ENCODE measurements around the gene ANKK1. TPM values are rescaled to one million over a fixed set of nuclear protein-coding genes. Genes with fewer than 3 reads are reported as not detected.

Gene ANKK1
- not detected for total RNA-seq

- ChIA-PET CTCF (no interaction called here), POLR2A (no interaction called here)
- no peak within 1 kb of the TSS for H3K4me3 Mint-ChIP-seq
- H3K9me3 Mint-ChIP-seq (ENCODE audit: insufficient read depth): no peaks in the 10 kb centered on the region
- DNase-seq: no peak
- H3K36me3 Mint-ChIP-seq (ENCODE audit: low read depth): no peaks in the 10 kb centered on the region
- no peaks in the 10 kb centered on the region for H3K4me1 Mint-ChIP-seq (ENCODE audit: low read depth)
- no peak for ATAC-seq
- peaks cover 4% of the 10 kb centered on the region for H3K27me3 Mint-ChIP-seq (ENCODE audit: low read depth)
- no peak within 1 kb of the TSS for H3K27ac Mint-ChIP-seq
Measured at GRCh38 chr11:113387605-113388211, at the start of gene ANKK1. ANKK1 (plus strand) TSS chr11:113387779; CDS start chr11:113387885, 106 bp downstream.

- ATAC-seq (no peak), DNase-seq (no peak)
- Mint-ChIP-seq H3K27me3 (ENCODE audit: low read depth) (no peaks in the 10 kb centered on the region), H3K27ac (no peak overlapping the region), H3K4me1 (ENCODE audit: low read depth) (no peaks in the 10 kb centered on the region), H3K36me3 (ENCODE audit: low read depth) (no peaks in the 10 kb centered on the region), H3K9me3 (ENCODE audit: insufficient read depth) (no peaks in the 10 kb centered on the region), H3K4me3 (no peak overlapping the region)
- POLR2A ChIA-PET: no interaction called here
- CTCF ChIA-PET: no interaction called here
Measured at GRCh38 chr11:113338730-113339129, 48.8 kb upstream of the ANKK1 start.

GRCh38 chr11:113339929-113340589 is 47.5 kb upstream of the ANKK1 start:
- CTCF ChIA-PET: no interaction called here

DNA sequence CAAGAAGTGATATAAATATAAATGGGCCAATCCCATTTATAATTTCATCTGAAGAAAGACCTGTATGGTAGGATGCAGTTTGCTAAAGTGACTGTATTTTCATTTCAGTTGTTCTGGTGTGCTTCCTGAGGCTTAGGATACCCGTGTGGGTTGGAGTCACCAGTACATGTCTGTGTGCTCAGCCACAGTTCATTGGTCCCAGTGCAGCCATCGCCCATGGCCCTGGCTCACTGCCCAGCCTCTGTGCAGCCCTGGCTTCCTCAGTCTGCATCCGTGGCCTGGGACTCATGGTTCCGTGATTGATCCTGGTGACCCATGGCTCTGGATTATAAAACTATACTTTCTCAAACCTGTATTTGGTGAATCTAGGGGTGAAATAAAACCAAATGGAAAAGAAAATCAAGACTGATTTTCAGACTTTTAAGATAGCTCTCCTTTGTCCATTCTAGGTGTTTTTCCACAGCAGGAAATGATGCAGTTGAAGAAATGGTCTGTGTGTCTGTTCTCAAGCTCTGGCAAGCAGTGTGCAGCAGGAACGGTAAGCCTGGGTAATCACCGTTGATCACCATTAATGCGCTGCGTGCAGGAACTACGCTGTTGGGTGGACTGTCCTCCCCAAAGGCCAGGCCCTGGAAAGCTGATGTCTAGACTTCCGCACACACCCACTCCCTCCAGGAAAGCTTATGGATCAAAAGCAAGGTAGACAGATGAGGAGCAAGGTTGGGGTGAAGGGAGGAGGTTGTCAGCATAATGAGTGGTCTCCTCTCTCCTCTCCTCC is 46.0 kb upstream of the ANKK1 start:
- H3K27ac Mint-ChIP-seq: no peak overlapping the region
- H3K4me3 Mint-ChIP-seq: no peak overlapping the region
- ATAC-seq (no peak), DNase-seq (no peak)
- no peaks in the 10 kb centered on the region for H3K36me3 Mint-ChIP-seq (ENCODE audit: low read depth)
- CTCF ChIA-PET: no interaction called here
- no peaks in the 10 kb centered on the region for H3K4me1 Mint-ChIP-seq (ENCODE audit: low read depth)
- no peaks in the 10 kb centered on the region for H3K27me3 Mint-ChIP-seq (ENCODE audit: low read depth)
- no peaks in the 10 kb centered on the region for H3K9me3 Mint-ChIP-seq (ENCODE audit: insufficient read depth)
- POLR2A ChIA-PET: no interaction called here

More at GRCh38 chr11:113339929-113340589, 47.5 kb upstream of the ANKK1 start:
- no peaks in the 10 kb centered on the region for H3K27me3 Mint-ChIP-seq (ENCODE audit: low read depth)
- no peaks in the 10 kb centered on the region for H3K9me3 Mint-ChIP-seq (ENCODE audit: insufficient read depth)
- no peak overlapping the region for H3K27ac Mint-ChIP-seq
- no peak overlapping the region for H3K4me3 Mint-ChIP-seq
- POLR2A ChIA-PET: no interaction called here
- DNase-seq (no peak), ATAC-seq (no peak)
- H3K36me3 Mint-ChIP-seq (ENCODE audit: low read depth): no peaks in the 10 kb centered on the region
- H3K4me1 Mint-ChIP-seq (ENCODE audit: low read depth): no peaks in the 10 kb centered on the region

- Mint-ChIP-seq H3K4me3 (no peak overlapping the region), H3K9me3 (ENCODE audit: insufficient read depth) (no peaks in the 10 kb centered on the region), H3K36me3 (ENCODE audit: low read depth) (no peaks in the 10 kb centered on the region), H3K27ac (no peak overlapping the region), H3K4me1 (ENCODE audit: low read depth) (no peaks in the 10 kb centered on the region), H3K27me3 (ENCODE audit: low read depth) (no peaks in the 10 kb centered on the region)
- ChIA-PET POLR2A (no interaction called here), CTCF (no interaction called here)
- ATAC-seq (no peak), DNase-seq (no peak)
Measured at GRCh38 chr11:113345978-113346377, 41.6 kb upstream of the ANKK1 start.

- ChIA-PET CTCF (no interaction called here), POLR2A (no interaction called here)
- Mint-ChIP-seq H3K4me1 (ENCODE audit: low read depth) (no peaks in the 10 kb centered on the region), H3K4me3 (no peak overlapping the region), H3K36me3 (ENCODE audit: low read depth) (no peaks in the 10 kb centered on the region), H3K27me3 (ENCODE audit: low read depth) (no peaks in the 10 kb centered on the region), H3K27ac (no peak overlapping the region), H3K9me3 (ENCODE audit: insufficient read depth) (no peaks in the 10 kb centered on the region)
- no peak for ATAC-seq
- DNase-seq: no peak
Measured at GRCh38 chr11:113349528-113349927, 38.1 kb upstream of the ANKK1 start.

GRCh38 chr11:113350336-113351067 is 37.1 kb upstream of the ANKK1 start:
- no peaks in the 10 kb centered on the region for H3K27me3 Mint-ChIP-seq (ENCODE audit: low read depth)
- ChIA-PET CTCF (no interaction called here), POLR2A (no interaction called here)
- H3K4me3 Mint-ChIP-seq: no peak overlapping the region
- ATAC-seq: no peak
- H3K27ac Mint-ChIP-seq: no peak overlapping the region
- no peaks in the 10 kb centered on the region for H3K9me3 Mint-ChIP-seq (ENCODE audit: insufficient read depth)
- H3K4me1 Mint-ChIP-seq (ENCODE audit: low read depth): no peaks in the 10 kb centered on the region
- no peak for DNase-seq
- no peaks in the 10 kb centered on the region for H3K36me3 Mint-ChIP-seq (ENCODE audit: low read depth)

- Mint-ChIP-seq H3K9me3 (ENCODE audit: insufficient read depth) (no peaks in the 10 kb centered on the region), H3K4me3 (no peak overlapping the region), H3K27ac (no peak overlapping the region), H3K36me3 (ENCODE audit: low read depth) (no peaks in the 10 kb centered on the region), H3K27me3 (ENCODE audit: low read depth) (no peaks in the 10 kb centered on the region), H3K4me1 (ENCODE audit: low read depth) (no peaks in the 10 kb centered on the region)
- ChIA-PET CTCF (no interaction called here), POLR2A (no interaction called here)
- DNase-seq: no peak
- no peak for ATAC-seq
Measured at GRCh38 chr11:113351068-113351450, 36.5 kb upstream of the ANKK1 start.

DNA sequence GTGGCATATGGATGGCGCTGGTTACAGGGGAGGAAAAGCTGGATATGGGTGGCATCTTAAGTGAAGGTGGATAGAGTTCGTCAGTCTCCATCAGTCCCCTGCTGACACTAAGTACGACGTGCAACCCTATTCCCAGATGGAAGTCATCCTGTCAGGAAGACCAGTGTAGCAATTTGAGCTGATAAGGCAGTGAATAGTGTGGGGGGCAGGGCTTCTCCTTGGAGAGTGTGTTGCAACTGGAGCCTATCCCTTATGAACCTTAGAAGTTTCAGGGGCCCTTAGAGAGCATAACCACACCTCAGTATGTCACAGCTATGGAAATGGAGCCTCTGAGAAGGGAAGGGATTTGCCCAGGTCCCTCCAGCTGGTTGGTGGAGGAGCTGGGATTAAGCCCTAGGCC is 36.1 kb upstream of the ANKK1 start:
- POLR2A ChIA-PET: no interaction called here
- no peak for DNase-seq
- no peaks in the 10 kb centered on the region for H3K36me3 Mint-ChIP-seq (ENCODE audit: low read depth)
- peaks cover 1% of the 10 kb centered on the region for H3K9me3 Mint-ChIP-seq (ENCODE audit: insufficient read depth)
- ATAC-seq: no peak
- H3K27me3 Mint-ChIP-seq (ENCODE audit: low read depth): no peaks in the 10 kb centered on the region
- no peak overlapping the region for H3K4me3 Mint-ChIP-seq
- no peaks in the 10 kb centered on the region for H3K4me1 Mint-ChIP-seq (ENCODE audit: low read depth)
- CTCF ChIA-PET: no interaction called here
- H3K27ac Mint-ChIP-seq: no peak overlapping the region

DNA sequence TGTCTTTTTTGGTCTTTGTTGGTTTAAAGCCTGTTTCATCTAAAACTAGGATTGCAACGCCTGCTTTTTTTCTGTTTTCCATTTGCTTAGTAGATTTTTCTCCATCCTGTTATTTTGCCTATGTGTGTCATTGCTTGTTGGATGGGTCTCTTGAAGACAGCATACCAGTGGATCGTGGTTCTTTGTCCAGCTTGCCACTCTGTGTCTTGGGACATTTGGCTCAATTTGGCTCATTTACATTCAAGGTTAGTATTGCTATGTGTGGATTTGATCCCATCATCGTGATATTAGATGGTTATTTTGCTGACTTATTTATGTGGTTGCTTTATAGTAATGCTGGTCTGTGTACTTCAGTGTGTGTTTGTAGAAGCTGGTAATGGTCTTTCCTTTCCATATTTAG is 31.4 kb upstream of the ANKK1 start:
- H3K27me3 Mint-ChIP-seq (ENCODE audit: low read depth): no peaks in the 10 kb centered on the region
- peaks cover 5% of the 10 kb centered on the region for H3K9me3 Mint-ChIP-seq (ENCODE audit: insufficient read depth)
- H3K4me1 Mint-ChIP-seq (ENCODE audit: low read depth): no peaks in the 10 kb centered on the region
- no peak for DNase-seq
- ChIA-PET CTCF (no interaction called here), POLR2A (no interaction called here)
- H3K4me3 Mint-ChIP-seq: no peak overlapping the region
- H3K27ac Mint-ChIP-seq: no peak overlapping the region
- peaks cover 3% of the 10 kb centered on the region for H3K36me3 Mint-ChIP-seq (ENCODE audit: low read depth)
- no peak for ATAC-seq

GRCh38 chr11:113363406-113363805 is 24.2 kb upstream of the ANKK1 start:
- H3K27ac Mint-ChIP-seq: no peak overlapping the region

GRCh38 chr11:113363996-113364641 is 23.5 kb upstream of the ANKK1 start:
- DNase-seq: no peak
- POLR2A ChIA-PET: no interaction called here
- CTCF ChIA-PET: no interaction called here
- Mint-ChIP-seq H3K27ac (no peak overlapping the region), H3K27me3 (ENCODE audit: low read depth) (no peaks in the 10 kb centered on the region), H3K4me3 (no peak overlapping the region), H3K4me1 (ENCODE audit: low read depth) (peaks cover 17% of the 10 kb centered on the region), H3K9me3 (ENCODE audit: insufficient read depth) (no peaks in the 10 kb centered on the region), H3K36me3 (ENCODE audit: low read depth) (no peaks in the 10 kb centered on the region)
- ATAC-seq: no peak

More at GRCh38 chr11:113363406-113363805, 24.2 kb upstream of the ANKK1 start:
- Mint-ChIP-seq H3K9me3 (ENCODE audit: insufficient read depth) (no peaks in the 10 kb centered on the region), H3K27me3 (ENCODE audit: low read depth) (no peaks in the 10 kb centered on the region), H3K4me1 (ENCODE audit: low read depth) (peaks cover 17% of the 10 kb centered on the region), H3K4me3 (no peak overlapping the region), H3K36me3 (ENCODE audit: low read depth) (no peaks in the 10 kb centered on the region)
- CTCF ChIA-PET: no interaction called here
- DNase-seq (no peak), ATAC-seq (no peak)
- POLR2A ChIA-PET: no interaction called here

Data from activated CD8-positive, alpha-beta T cell treated with anti-CD3 and anti-CD28 coated beads, Interleukin-2, amount 10 ng/mL, durations not matched to agents 7 days and 5 days (primary cell).